Large intestine (tissue), 3 donors: Measurements from ENCODE around the gene PCDHGB7. TPM values are rescaled to one million over a fixed set of nuclear protein-coding genes. Genes with fewer than 3 reads are reported as not detected.
"Not testable (repeated sequence)": the region's sequence is repeated elsewhere in the genome, so short reads cannot be mapped to it uniquely, and the experiment has no call there.

Experiments
- DNase-seq, 2 donors: peaks; one replicate each; pipeline versions ENCODE4 v3.0.0 to v3.0.0-alpha.2; 2013
- H3K27ac ChIP-seq: one replicate; pipeline ENCODE4 v1.5.1; 2013; ENCODE audit warnings: low read length
- H3K27me3 ChIP-seq: 2 replicates; pipeline ENCODE4 v1.6.1; 2013; ENCODE audit warnings: low read length; ENCODE audit not compliant: control insufficient read depth, insufficient read depth
- H3K36me3 ChIP-seq: 2 replicates; pipeline ENCODE4 v1.6.1; 2013; ENCODE audit warnings: low read length; ENCODE audit not compliant: control insufficient read depth, insufficient read depth
- H3K4me1 ChIP-seq: one replicate; pipeline ENCODE4 v1.6.1; 2013; ENCODE audit warnings: low read length; ENCODE audit not compliant: control insufficient read depth, insufficient read depth
- H3K4me3 ChIP-seq: one replicate; pipeline ENCODE4 v1.5.1; 2013; ENCODE audit warnings: low read length
- H3K9me3 ChIP-seq: one replicate; pipeline ENCODE4 v1.6.1; 2013; ENCODE audit warnings: mild to moderate bottlenecking, low read depth, low read length, moderate library complexity; ENCODE audit not compliant: control insufficient read depth
- WGBS: methylation state at CpG from one replicate; pipeline ENCODE4 v1.1.5; 2013; ENCODE audit warnings: low lambda C conversion rate; ENCODE audit not compliant: insufficient coverage; 5-methylcytosine and 5-hydroxymethylcytosine counted together
- polyA plus RNA-seq: library from polyadenylated mRNA; unstranded; fragments of 120-200 nt; gene quantifications from one replicate; pipeline ENCODE4 v1.2.1, GENCODE V29; 2013

The PCDHGB7 gene
- polyA plus RNA-seq, 1 donor = 3.6 TPM

DNA sequence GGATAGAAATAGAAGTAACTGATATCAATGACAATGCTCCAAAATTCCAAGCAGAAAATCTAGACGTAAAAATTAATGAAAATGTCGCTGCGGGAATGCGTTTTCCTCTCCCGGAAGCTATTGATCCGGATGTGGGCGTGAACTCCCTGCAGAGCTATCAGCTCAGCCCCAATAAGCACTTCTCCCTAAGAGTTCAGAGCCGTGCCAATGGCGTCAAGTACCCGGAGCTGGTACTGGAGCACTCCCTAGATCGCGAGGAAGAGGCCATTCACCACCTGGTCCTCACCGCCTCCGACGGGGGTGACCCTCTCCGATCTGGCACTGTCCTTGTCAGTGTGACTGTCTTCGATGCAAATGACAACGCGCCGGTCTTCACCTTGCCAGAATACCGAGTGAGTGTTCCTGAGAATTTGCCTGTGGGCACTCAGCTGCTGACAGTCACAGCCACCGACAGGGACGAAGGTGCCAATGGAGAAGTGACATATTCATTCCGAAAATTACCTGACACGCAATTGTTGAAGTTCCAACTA lies 3.9 kb upstream of the PCDHGB7 start:
- peaks cover 69% of the 10 kb centered on the region for H3K27me3 ChIP-seq
- no CpG with 5 or more reads among the region's 25 CpGs for WGBS
- peaks cover 52% of the 10 kb centered on the region for H3K9me3 ChIP-seq
- H3K27ac ChIP-seq = no peak overlapping the region
- H3K36me3 ChIP-seq = no peaks in the 10 kb centered on the region
- DNase-seq = peak in 1 of 2 donors; percentile 22
- H3K4me3 ChIP-seq = peak overlapping the region; percentile 51
- H3K4me1 ChIP-seq = no peaks in the 10 kb centered on the region

DNA sequence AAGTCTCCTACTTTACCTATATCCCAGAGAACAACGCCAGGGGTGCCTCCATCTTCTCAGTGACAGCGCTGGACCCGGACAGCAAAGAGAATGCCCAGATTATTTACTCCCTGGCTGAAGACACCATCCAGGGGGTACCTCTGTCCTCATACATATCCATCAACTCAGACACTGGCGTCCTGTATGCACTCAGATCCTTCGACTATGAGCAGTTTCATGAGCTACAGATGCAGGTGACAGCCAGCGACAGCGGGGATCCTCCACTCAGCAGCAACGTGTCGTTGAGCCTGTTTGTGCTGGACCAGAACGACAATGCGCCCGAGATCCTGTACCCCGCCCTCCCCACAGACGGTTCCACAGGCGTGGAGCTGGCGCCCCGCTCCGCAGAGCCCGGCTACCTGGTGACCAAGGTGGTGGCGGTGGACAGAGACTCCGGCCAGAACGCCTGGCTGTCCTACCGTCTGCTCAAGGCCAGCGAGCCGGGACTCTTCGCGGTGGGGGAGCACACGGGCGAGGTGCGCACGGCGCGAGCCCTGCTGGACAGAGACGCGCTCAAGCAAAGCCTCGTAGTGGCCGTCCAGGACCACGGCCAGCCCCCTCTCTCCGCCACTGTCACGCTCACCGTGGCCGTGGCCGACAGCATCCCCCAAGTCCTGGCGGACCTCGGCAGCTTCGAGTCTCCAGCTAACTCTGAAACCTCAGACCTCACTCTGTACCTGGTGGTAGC lies 2.8 kb upstream of the PCDHGB7 start:
- not testable (repeated sequence) for H3K4me3 ChIP-seq, H3K27ac ChIP-seq, H3K4me1 ChIP-seq, DNase-seq, H3K36me3 ChIP-seq
- WGBS = no CpG with 5 or more reads among the region's 46 CpGs
- peaks cover 69% of the 10 kb centered on the region for H3K27me3 ChIP-seq
- peaks cover 51% of the 10 kb centered on the region for H3K9me3 ChIP-seq

DNA sequence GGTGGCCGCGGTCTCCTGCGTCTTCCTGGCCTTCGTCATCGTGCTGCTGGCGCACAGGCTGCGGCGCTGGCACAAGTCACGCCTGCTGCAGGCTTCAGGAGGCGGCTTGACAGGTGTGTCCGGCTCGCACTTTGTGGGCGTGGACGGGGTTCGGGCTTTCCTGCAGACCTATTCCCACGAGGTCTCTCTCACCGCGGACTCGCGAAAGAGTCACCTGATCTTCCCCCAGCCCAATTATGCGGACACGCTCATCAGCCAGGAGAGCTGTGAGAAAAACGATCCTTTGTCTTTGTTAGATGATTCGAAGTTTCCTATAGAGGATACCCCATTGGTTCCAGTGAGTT lies 2.2 kb upstream of the PCDHGB7 start:
- not testable (repeated sequence) for H3K4me3 ChIP-seq, H3K36me3 ChIP-seq, DNase-seq, H3K4me1 ChIP-seq, H3K27ac ChIP-seq
- H3K27me3 ChIP-seq = peaks cover 67% of the 10 kb centered on the region
- peaks cover 51% of the 10 kb centered on the region for H3K9me3 ChIP-seq
- WGBS = 17% methylated on average over 1 of the region's 24 CpGs

DNA sequence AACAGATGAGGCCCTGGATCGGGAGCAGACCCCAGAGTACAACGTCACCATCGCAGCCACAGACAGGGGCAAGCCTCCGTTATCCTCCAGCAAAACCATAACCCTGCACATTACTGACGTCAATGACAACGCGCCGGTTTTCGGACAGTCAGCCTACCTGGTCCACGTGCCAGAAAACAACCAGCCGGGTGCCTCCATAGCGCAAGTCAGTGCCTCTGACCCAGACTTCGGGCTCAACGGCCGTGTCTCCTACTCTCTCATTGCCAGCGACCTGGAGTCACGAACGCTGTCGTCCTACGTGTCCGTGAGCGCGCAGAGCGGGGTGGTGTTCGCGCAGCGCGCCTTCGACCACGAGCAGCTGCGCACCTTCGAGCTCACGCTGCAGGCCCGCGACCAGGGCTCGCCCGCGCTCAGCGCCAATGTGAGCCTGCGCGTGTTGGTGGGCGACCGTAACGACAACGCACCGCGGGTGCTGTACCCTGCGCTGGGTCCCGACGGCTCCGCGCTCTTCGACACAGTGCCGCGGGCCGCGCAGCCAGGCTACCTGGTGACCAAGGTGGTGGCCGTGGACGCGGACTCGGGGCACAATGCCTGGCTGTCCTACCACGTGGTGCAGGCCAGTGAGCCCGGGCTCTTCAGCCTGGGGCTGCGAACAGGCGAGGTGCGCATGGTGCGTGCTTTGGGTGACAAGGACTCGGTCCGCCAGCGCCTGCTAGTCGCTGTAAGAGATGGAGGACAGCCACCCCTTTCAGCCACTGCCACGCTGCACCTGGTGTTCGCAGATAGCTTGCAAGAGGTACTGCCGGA lies 1.8 kb downstream of the PCDHGB7 start:
- WGBS = no CpG with 5 or more reads among the region's 74 CpGs
- Histone ChIP-seq H3K9me3 (peaks cover 68% of the 10 kb centered on the region), H3K36me3 (no peaks in the 10 kb centered on the region), H3K4me3 (no peak overlapping the region), H3K27ac (no peak overlapping the region), H3K4me1 (no peaks in the 10 kb centered on the region), H3K27me3 (peaks cover 71% of the 10 kb centered on the region)
- no peak for DNase-seq

DNA sequence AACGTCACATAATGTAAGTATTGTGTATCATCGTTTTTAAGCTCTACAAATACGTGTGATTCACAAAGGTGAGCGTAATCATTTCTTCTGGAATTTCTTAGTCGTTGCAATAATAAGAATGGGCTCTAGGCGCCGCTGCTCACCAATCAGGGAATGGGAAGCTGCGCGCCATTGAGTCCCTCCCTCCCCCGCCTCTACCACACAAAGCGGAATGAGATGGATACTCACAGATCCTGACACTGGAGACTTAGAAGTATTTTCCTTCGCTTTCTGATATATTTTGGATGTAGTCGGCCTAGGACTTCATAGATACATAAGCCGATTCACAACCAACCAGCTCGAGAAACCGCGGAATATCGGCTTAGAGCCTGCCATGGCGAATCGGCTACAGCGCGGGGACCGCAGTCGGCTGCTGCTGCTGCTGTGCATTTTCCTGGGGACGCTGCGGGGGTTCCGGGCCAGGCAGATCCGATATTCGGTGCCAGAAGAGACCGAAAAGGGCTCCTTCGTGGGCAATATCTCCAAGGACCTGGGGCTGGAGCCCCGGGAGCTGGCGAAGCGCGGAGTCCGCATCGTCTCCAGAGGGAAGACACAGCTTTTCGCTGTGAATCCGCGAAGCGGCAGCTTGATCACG lies 3.5 kb downstream of the PCDHGB7 start, which contains the start of gene PCDHGA11:
PCDHGA11 (plus strand) TSS at position 197 of the 634 bp plus-strand sequence; CDS start at position 374, 177 bp downstream.
- Histone ChIP-seq H3K4me1 (no peaks in the 10 kb centered on the region), H3K4me3 (peak within 1 kb of the TSS; percentile 11), H3K27me3 (peaks cover 59% of the 10 kb centered on the region), H3K36me3 (no peaks in the 10 kb centered on the region), H3K9me3 (peaks cover 65% of the 10 kb centered on the region), H3K27ac (no peak within 1 kb of the TSS)
- WGBS = 0% methylated on average over 1 of the region's 42 CpGs
- DNase-seq = peak in 1 of 2 donors; percentile 34

DNA sequence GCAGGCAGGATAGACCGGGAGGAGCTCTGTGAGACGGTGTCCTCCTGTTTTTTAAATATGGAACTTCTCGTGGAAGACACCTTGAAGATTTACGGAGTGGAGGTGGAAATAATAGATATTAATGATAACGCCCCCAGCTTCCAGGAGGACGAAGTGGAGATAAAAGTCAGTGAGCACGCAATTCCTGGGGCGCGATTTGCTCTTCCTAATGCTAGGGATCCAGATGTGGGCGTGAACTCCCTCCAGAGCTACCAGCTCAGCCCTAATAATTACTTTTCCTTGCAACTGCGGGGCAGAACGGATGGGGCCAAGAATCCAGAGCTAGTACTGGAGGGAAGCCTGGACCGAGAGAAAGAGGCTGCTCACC lies 4.0 kb downstream of the PCDHGB7 start:
- Histone ChIP-seq H3K36me3 (no peaks in the 10 kb centered on the region), H3K27me3 (peaks cover 63% of the 10 kb centered on the region), H3K27ac (no peak overlapping the region), H3K9me3 (peaks cover 65% of the 10 kb centered on the region), H3K4me1 (no peaks in the 10 kb centered on the region), H3K4me3 (no peak overlapping the region)
- DNase-seq = no peak
- WGBS = 10% methylated on average over 2 of the region's 13 CpGs

DNA sequence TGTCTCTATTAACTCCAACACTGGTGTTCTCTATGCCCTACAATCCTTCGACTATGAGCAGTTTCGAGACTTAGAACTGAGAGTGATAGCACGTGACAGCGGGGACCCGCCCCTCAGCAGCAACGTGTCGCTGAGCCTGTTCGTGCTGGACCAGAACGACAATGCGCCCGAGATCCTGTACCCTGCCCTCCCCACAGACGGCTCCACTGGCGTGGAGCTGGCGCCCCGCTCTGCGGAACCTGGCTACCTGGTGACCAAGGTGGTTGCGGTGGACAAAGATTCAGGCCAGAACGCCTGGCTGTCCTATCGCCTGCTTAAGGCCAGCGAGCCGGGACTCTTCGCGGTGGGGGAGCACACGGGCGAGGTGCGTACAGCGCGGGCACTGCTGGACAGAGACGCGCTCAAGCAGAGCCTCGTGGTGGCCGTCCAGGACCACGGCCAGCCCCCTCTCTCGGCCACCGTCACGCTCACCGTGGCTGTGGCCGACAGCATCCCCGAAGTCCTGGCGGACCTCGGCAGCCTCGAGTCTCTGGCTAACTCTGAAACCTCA lies 5.3 kb downstream of the PCDHGB7 start:
- peaks cover 66% of the 10 kb centered on the region for H3K9me3 ChIP-seq
- H3K36me3 ChIP-seq = no peaks in the 10 kb centered on the region
- H3K4me1 ChIP-seq = no peaks in the 10 kb centered on the region
- no peak overlapping the region for H3K27ac ChIP-seq
- no peak overlapping the region for H3K4me3 ChIP-seq
- DNase-seq = no peak
- no CpG with 5 or more reads among the region's 42 CpGs for WGBS
- peaks cover 70% of the 10 kb centered on the region for H3K27me3 ChIP-seq

DNA sequence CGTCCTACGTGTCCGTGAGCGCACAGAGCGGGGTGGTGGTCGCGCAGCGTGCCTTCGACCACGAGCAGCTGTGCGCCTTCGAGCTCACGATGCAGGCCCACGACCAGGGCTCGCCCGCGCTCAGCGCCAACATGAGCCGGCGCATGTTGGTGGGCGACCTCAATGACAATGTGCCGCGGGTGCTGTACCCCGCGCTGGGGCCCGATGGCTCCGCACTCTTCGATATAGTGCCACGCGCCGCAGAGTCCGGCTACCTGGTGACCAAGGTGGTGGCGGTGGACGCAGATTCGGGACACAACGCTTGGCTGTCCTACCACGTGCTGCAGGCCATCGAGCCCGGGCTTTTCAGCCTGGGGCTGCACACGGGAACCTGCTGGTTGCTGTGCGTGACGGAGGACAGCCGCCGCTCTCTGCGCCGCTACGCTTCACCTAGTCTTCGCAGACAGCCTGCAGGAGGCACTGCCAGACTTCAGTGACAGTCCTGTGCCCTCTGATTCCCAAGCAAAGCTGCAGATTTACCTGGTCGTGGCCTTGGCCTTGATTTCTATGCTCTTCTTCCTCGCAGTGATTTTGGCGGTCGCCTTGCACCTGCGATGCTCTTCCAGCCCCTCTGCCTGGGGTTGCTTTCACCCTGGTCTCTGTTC lies 10.4 kb downstream of the PCDHGB7 start:
- no peak for DNase-seq
- Histone ChIP-seq H3K36me3 (no peaks in the 10 kb centered on the region), H3K4me3 (no peak overlapping the region), H3K27me3 (peaks cover 52% of the 10 kb centered on the region), H3K9me3 (peaks cover 65% of the 10 kb centered on the region), H3K4me1 (no peaks in the 10 kb centered on the region), H3K27ac (no peak overlapping the region)
- WGBS = no CpG with 5 or more reads among the region's 53 CpGs

DNA sequence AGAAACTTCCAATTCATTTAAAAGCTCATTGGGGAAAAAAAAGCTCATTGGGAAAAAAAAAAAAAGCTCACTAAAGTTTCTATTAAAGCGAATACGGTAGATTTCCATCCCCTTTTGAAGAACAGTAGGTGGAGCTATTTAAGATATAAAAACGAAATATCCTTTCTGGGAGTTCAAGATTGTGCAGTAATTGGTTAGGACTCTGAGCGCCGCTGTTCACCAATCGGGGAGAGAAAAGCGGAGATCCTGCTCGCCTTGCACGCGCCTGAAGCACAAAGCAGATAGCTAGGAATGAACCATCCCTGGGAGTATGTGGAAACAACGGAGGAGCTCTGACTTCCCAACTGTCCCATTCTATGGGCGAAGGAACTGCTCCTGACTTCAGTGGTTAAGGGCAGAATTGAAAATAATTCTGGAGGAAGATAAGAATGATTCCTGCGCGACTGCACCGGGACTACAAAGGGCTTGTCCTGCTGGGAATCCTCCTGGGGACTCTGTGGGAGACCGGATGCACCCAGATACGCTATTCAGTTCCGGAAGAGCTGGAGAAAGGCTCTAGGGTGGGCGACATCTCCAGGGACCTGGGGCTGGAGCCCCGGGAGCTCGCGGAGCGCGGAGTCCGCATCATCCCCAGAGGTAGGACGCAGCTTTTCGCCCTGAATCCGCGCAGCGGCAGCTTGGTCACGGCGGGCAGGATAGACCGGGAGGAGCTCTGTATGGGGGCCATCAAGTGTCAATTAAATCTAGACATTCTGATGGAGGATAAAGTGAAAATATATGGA lies 13.0 kb downstream of the PCDHGB7 start, which contains the start of gene PCDHGA12:
PCDHGA12 (plus strand) TSS at position 176 of the 782 bp plus-strand sequence; CDS start at position 429, 253 bp downstream.
- Histone ChIP-seq H3K27me3 (peaks cover 50% of the 10 kb centered on the region), H3K4me1 (no peaks in the 10 kb centered on the region), H3K36me3 (no peaks in the 10 kb centered on the region), H3K9me3 (peaks cover 50% of the 10 kb centered on the region), H3K4me3 (no peak within 1 kb of the TSS), H3K27ac (no peak within 1 kb of the TSS)
- WGBS = 23% methylated on average over 5 of the region's 33 CpGs
- DNase-seq = peak in 1 of 2 donors; percentile 8
